GM21367 (cell line): ENCODE measurements around the gene DCDC1.

Experiments used
- ATAC-seq: cut with Tn5 transposase; IDR thresholded peaks from one replicate; pipeline ENCODE4 v1.9.1; 2021; ENCODE audit not compliant: unreplicated experiment

DCDC1 gene

DNA sequence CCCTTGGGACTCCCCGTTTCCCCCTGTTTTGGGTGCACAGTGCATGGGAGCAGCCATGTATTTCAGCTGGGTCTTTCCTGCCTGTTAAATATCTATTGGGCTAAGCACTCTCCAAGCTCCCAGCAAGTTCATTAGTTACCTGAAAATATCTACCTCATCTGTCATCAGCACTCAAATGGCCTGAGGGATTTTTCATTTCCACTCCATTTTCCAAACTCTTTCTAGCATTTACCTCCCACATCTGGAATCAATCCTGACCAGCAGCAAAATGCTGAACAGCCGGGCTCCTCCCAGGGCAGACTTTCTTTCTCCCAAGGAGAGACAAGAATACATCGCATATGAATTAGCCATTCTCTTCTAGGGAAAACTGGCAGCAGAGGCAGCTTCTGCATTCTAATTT, 509.9 kb downstream of the DCDC1 start:
- ATAC-seq, result no peak

DNA sequence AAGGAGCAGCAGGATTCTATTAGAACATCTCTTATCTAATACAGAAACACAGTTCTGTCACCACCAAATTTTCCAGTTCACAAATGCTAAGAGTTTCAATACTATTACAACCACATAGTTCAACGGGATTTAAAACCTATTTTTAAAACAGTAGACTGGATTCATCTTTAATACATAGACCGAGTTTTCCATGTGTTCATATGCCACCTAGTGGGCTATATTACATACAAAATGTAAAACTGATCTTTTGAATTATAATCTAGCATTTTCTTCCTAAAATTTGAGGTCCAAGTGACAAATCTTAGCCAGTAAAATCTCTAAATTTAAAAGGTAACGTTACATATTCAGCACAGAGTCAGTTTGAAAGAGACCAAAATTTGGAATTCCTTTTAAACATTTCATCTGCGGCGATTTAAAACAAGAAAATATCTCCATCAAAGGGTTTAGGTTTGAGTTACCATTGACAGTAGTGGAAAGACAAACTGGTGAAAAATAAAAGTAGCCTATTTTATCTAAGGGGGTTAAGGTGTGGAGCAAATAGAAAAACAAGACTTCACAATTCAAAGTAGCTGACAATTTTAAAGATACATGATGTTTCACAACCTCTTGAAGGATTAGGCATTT, 514.0 kb downstream of the DCDC1 start:
- ATAC-seq, result no peak

DNA sequence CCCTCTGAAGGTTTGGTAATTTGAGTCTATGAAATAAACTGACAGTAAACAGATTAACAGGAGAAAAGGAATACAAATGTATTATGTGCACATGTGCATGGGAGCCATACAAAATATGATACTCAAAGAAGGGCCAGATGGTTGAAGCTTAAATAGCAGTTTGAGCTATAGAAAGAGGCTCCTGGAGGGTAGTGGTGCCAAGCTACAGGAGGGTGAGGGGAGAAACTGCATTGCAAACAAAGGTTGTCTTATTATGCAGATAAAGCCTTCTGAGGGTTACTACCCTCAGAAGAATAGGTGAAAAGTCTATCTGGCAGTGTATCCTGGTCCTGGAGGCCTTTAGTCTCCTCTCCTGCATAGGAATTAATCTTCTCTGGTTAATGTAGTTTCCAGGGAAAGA, 516.1 kb downstream of the DCDC1 start:
- ATAC-seq, result no peak

DNA sequence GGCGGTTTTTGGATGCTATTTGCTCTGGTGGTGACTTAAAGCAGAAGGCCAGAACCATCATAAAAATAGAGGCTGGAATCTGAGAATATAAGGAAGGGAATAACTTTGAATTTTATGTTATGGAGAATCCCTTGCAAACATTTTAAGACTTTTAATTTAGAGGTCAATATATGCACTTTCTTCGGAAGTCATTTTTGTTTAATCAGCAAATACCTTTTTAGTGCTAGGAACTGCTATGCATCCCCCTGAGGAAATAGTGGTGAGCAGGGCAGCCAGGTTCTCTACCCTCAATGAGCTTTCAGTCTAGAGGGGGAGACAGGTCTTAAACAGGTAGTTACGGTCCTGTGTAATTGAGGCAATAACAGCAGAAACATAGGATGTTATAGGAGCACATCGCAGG, 516.9 kb downstream of the DCDC1 start:
- no peak for ATAC-seq

DNA sequence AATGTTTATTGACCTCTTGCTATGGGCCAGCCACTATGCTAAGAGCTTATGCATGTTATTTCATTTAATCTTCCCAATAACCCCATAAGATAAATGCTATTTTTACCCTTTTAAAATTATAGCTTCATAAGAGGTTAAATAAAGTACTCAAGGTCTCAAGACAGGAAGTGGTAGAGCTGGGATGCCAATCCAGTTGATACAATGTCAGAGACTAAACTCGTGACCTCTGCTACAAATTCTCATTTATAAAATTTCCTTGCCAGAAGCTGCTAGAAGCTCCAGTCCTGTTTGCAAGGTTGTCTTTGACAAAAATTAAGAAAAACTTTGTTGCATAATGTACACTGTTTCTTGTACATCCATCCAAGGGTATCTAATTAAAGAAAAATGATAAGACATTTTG, 517.4 kb downstream of the DCDC1 start:
- ATAC-seq, result no peak

GRCh38 chr11:30837252-30837651, 532.3 kb downstream of the DCDC1 start:
- ATAC-seq, result no peak

- no peak for ATAC-seq
These were observed 536.7 kb downstream of the DCDC1 start for GRCh38 chr11:30832831-30833230.

GRCh38 chr11:30830681-30831080, 538.9 kb downstream of the DCDC1 start:
- no peak for ATAC-seq

- ATAC-seq, result no peak
These were observed 542.6 kb downstream of the DCDC1 start for GRCh38 chr11:30826911-30827310.

DNA sequence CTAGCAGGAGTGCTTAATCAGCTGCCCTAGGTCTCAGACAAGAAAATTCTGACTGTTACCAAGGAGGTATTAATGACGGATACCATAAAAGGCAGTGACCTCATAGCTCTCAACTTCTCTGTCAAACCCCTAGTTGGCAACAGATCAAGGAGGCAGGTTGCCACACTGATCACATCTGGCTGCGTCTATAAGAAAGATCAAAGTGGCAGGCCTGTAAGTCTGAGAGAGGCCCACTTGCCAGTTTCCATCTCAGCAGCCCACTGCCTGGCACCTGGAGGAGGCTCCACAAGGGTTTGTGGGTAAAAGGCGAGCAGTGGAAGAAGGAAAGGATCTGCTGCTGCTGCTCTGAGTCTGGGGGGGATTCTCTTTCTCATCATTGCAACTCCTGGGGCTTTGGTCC, 543.8 kb downstream of the DCDC1 start:
- ATAC-seq, result no peak

DNA sequence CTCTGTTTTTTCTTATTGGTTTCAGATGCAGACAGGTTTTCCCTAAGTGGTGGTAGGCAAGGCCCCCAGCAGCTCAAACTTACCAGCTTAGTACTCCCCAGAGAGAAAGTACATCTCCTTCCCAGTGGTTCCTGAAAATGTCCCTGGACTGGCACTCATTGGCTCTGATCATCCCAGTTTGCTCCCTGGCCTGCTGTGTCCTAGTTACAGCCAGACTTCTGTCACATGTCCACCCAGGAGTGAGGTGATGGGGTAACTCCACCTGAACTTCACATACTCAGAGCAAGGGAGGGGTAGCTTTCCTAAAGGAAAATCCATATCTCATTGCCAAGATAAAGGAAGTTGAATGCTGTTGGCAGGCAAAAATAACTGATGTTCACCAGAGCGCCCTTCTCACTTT, 546.4 kb downstream of the DCDC1 start:
- no peak for ATAC-seq

DNA sequence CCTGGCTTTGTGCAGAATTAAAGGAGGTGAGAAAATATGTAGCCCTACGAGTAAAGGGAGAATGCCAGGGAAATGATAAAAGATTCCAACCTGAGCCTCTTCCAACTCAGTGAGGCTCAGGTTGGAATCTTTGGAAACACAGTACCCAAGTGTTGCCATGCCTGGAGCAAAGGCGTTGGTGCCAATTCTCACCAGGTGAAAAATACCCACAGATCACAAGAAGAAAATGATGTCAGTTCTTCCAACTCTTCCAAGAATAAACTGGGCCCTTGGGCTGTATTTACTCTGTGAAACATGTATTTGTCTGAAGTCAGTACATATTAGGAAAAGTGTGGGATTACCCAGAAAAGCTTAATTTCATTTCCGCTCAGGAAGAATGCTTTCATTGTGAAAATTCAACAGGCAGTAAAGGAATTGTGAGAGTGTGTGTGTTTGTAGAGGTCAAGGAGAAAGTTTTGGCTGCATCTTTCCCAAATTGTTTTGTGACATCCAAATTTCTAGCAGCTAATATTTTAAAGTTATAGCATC, 548.0 kb downstream of the DCDC1 start:
- ATAC-seq, result no peak

DNA sequence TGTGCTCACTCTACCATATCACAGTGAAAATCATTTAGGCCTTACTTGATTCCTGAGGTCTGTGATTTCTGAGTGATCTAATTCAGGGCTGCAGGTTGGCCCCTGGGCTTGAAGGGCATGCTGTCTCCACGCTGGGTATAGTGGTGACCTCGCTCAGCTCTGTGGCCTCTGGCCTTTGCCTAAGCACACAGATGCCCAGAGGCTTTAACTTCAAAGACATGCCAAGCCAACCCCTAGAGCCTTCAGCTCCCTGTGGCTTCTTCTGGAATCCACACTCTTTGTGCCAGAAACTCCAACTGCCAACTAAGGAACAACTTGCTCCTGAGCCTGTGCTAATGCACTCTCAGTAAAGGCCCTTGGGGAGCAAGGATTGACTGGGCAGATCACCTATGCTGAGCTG, 550.8 kb downstream of the DCDC1 start:
- ATAC-seq, result no peak

DNA sequence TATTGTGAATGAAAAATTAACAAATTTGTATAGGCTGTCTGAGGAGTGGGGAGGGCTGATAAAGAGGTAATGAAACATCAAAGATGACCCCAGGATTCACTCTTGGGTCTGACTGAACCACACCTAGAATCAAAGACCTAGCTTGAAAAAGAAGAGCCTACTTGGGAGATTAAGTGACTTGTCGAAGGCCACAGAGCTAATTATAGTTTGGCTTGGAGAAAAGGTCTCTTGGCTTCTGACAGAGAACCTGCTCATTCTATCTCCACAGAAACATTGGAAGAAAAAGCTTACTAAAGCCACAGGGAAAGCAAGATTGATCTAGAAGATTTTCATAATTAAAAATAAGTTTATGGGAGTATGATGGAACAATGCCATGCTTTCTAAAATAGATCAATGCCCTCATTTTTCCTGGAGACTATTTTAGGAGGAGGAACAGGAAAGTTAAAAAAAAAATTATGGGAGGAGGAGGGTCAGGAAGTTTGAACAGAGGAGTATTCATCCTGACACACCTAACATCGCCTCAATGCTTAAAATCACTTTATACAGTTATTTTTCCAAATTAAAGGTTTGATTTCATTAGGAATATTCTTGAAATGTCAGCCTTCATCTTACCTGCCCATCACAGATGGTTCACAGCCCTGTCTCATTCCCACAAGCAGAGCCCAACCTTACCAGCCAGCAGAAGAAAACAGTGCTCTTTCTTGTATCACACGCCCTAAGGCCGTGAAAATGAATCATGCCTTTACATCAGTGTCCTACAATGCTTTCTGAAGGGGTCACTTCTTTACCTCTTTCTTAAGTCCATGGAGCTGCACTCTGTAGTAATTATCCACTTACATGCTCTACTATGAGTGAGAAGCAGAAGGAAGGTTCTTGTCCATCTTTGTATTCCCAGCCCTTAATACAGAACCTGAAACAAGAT, 552.3 kb downstream of the DCDC1 start:
- no peak for ATAC-seq

GRCh38 chr11:30815619-30816018, 553.9 kb downstream of the DCDC1 start:
- ATAC-seq, result no peak

DNA sequence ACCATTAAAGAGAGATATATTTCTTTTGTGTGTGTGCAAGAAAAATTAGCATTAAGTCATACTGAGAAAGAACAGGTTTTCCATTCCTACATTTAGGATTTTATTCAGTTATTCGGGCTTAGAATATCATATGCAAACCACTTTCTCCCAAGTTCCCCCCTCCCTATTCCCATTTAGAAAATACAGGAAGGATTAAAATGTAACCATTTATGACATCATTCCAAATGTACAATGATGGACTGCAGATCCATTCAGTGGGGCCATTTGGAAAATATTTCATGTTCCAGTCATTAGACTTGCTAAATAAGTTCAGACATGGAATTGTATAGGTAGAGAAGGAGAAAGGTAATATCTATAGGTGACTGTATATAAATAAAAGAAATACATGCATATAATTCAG, 554.8 kb downstream of the DCDC1 start:
- ATAC-seq, result no peak
